GM21381 (cell line): ENCODE data around the gene GYPB.
"Not testable (repeated sequence)": the region's sequence is repeated elsewhere in the genome, so short reads cannot be mapped to it uniquely, and the experiment has no call there.

ENCODE experiments used
- ATAC-seq: cut with Tn5 transposase; IDR thresholded peaks from one replicate; pipeline ENCODE4 v1.9.1; 2021; ENCODE audit warnings: mild to moderate bottlenecking, moderate library complexity; ENCODE audit not compliant: unreplicated experiment

GYPB gene

DNA sequence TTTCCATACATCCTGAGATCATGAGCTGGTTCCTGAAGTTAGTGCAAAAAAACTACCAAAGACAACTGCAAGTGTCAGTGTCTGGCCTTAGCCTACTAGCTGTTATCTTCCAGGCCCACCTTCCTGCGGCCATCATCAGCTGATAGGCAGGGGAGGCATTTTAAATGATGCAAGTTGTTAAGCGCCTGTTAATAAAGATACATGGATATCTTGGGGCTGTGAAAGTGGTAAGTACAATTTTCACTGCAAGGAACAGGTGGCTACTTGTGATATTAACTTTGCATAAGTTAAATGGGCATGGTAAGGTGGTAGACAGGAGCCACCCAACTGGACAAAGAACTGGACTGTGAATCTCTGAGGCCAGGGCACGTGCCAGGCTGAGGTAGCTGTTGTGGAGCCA lies at the start of gene GYPB:
GYPB (minus strand) TSS at position 104 of the 400 bp plus-strand sequence; CDS start at position 11, 93 bp downstream.
- not testable (repeated sequence) for ATAC-seq

DNA sequence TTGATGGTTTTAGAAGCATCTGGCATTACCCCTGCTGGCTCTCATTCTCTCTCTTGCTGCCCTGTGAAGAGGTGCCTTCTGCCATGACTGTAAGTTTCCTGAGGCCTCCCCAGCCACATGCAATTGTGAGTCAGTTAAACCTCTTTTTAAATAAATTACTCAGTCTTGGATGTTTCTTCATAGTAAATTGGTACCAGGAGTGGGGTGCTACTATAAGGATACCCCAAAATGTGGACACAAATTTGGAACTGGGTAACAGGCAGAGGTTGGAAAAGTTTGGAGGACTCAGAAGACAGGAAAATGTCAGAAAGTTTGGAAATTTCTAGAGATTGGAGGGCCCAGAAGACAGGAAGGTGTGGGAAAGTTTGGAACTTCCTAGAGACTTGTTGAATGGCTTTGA lies 42.4 kb upstream of the GYPB start:
- not testable (repeated sequence) for ATAC-seq

DNA sequence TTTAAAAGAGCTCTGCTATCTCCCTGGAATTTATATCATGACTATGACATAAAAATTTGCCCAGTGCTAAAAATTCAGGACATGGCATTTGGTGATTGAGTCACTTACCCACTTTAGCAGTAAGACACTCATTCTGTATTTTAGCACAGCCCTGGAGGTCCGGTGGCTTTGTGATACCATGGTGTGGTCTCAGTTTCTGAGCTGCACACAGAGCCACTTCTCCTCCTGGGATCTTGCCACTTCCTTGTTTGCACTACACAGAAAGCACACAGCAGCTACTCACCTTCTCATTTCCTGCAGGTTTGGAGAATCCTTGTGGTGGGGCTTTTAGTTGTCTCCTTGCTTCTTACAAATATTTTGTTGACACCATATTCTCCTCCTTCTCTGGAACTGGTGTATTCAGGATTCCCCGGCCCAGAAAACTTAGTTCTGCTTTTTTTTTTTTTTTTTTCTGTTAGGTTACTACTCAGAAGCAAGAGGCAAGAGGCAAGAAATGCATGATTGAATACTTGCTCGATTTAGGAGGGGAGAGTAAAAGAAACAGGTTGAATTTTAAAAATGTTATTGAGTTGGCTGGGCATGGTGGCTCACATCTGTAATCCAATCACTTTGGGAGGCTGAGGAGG lies 41.2 kb upstream of the GYPB start:
- ATAC-seq, result not testable (repeated sequence)

DNA sequence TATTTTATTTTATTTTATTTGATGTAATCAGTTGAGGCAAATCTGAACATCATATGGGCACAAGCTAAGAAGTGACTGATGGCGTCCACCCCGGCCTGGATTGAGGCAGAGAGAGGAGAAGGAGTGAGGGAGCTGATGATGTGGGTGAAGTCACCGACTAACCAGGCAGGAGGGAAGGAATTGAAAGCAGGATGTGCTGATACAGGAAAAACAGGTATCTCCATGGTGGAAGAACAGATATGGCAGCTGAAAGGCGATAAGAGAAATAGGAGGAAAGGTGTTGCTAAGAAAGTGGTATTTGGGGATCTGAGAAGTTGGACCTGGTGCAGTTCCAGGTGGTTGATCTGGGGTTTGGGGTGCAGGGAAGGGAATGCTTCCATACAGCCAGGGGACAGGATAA lies 37.6 kb upstream of the GYPB start:
- ATAC-seq, result no peak

DNA sequence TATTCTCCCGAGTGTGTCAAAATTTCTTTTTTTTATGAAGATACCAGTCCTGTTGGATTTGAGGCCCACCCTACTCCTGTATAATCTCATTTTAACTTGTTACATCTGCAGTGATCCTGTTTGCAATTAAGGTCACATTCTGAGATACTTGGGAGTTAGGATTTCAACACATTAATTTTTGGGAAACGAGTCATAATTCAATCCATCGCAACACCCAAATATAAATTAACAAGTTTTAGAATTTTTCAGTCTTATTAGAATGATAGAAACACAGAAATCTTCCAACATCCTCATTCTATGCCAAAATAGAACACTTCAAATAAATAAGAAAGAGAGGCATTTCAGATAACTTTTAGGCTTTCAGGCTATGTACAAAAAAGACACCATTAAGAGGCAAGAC lies 36.2 kb upstream of the GYPB start:
- not testable (repeated sequence) for ATAC-seq

DNA sequence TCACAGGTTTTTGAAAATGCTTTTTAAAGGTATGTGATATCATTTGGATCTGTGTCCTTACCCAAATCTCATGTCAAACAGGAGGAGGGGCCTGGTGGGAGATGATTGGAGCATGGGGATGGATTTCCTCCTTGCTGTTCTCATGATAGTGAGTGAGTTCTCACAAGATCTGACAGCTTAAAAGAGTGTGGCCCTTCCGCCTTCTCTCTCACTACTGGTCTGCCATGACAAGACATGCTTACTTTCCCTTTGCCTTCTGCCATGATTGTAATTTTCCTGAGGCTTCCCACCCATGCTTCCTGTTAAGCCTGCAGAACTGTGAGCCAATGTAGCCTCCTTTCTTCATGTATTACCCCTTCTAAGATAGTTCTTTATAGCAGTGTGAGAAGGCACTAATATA lies 32.3 kb upstream of the GYPB start:
- not testable (repeated sequence) for ATAC-seq

DNA sequence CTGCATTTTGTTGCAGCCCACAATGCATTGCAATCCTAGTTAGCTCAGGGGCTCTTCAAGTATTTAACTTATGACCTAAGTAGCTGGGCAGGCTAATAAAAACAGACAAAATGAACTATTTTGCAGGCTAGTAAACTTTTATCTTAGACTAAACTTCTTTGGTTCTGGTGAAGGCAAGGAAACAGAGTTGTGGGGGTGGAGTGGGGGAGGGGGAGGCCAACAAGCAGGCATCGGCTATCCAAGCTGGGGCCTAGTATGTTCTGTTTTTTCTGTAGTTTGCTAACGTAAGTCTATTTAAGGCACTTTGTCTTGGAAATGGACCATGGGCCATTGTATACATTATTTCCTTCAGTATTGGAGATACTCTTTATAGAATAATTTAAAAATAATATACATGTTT lies 31.5 kb upstream of the GYPB start:
- not testable (repeated sequence) for ATAC-seq

DNA sequence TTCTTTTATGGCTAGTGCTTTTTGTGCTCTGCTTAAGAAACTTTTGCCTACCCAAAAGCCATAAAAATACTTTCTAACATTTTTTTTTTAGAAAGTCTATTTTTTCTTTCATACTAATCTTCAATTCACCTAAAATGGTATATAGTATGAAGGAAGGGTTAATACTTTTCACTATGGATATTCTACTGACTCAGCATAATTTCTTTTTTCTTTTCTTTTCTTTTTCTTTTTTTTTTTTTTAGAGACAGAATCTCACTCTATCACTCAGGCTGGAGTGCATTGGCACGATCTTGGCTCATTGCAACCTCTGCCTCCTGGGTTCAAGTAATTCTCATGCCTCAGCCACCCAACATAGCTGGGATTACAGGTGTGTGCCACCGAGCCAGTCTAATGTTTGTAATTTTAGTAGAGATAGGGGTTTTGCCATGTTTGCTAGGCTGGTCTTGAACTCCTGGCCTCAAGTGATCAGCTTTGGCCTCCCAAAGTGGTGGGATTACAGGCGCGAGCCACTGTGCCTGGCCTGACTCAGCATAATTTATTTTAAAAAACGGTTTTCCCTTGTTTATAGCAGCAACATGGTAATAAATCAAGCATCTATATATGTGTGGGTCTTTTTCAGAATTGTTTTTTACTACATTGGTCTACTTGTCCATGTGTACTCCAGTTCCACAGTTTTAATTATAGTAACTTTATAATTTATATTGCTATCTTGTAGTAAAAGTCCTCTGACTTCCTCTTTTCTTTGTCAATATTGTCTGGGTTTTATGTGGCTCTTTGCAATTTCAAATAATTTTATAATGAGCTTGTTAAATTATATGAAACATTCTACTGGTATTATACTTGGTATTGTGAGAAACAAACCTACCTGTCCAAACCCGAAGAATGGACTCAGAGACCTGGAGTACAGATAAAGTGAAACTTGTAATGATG lies 30.6 kb upstream of the GYPB start:
- not testable (repeated sequence) for ATAC-seq

DNA sequence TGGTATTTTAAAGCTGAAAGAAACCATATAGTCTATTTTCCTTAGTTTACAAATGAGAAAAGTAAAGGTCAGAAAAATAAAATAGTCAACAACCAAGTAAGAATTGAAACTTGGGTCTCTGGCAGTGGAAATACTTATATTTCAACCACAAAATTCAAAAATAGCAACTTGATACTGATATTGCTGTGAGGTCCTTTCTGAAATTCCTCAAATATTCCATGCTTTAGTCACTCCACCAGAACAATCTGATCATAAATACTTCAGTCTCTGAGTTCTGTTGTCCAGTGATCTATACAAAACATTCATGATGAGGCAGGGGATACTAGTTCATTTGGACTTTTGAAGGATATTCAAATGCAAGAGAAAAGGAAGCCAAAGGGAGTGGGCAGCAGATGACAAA lies 25.8 kb upstream of the GYPB start:
- ATAC-seq, result not testable (repeated sequence)

DNA sequence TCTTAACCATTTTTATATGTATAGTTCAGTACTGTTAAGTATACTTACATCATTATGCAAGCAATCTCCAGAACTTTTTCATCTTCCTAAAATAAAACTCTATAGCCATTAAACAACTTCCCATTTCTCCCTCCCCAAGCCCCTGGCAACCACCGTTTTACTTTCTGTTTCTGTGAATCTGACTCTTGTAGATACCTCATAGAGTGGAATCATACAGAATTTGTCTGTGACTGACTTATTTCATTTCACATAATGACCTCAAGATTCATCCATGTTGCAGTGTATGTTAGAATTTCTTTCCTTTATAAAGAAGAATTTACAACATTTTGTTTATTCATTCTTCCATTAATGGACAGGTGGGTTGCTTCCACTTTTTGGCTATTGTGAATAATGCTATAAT lies 13.4 kb upstream of the GYPB start:
- ATAC-seq, result not testable (repeated sequence)

DNA sequence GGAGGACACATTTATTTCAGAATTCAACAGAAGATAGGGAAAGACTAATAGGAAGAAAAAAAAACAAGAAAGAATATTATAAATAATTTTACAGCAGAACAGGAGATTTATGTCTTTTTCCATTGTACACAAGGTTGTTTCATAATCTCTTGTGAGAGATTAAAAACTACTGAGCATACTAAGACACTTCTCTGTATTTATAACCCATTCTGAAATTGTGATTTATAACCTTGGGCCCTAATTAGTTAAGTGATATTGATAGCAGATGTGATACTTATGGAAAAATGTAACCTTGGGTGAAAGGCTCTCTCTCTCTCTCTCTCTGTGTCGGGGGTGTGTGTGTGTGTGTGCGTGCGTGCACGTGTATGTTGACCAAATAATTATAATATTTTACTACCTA lies 12.7 kb upstream of the GYPB start:
- ATAC-seq, result not testable (repeated sequence)

DNA sequence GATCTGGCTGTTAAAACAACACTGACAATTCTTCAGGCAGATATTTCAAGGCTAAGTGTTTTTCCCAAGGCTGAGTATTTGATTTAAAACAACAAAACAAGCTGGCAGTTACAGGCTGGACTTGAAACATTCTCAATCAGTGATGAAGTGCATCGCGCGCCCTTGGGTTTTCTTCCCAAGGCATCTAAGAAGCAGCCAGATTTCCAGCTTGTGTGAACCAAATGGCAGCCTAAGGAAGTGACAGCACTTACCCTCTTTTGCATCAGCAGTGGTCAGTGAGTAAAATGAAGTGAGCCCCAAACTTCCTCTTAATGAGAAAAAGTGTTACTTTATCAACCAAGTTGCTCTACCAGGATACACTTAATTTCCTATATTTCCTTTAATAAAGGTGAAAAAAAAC lies 12.2 kb upstream of the GYPB start:
- ATAC-seq, result not testable (repeated sequence)

DNA sequence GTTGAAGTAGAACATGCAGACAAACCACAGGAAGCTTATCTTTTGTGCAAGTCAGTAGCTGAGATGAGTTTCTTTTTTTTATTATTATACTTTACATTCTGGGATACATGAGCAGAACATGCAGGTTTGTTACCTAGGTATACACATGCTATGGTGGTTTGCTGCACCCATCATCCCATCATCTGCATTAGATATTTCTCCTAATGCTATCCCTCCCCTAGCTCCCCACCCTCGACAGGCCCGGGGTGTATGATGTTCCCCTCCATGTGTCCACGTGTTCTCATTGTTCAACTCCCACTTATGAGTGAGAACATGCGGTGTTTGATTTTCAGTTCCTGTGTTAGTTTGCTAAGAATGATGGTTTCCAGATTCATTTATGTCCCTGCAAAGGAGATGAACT lies 11.5 kb upstream of the GYPB start:
- ATAC-seq, result not testable (repeated sequence)

DNA sequence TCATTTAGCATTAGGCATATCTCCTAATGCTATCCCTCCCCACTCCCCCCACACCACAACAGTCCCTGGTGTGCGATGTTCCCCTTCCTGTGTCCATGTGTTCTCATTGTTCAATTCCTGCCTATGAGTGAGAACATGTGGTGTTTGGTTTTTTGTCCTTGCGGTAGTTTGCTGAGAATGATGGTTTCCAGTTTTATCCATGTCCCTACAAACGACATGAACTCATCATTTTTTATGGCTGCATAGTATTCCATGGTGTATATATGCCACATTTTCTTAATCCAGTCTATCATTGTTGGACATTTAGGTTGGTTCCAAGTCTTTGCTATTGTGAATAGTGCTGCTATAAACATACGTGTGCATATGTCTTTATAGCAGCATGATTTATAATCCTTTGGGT lies 7.5 kb upstream of the GYPB start:
- not testable (repeated sequence) for ATAC-seq

DNA sequence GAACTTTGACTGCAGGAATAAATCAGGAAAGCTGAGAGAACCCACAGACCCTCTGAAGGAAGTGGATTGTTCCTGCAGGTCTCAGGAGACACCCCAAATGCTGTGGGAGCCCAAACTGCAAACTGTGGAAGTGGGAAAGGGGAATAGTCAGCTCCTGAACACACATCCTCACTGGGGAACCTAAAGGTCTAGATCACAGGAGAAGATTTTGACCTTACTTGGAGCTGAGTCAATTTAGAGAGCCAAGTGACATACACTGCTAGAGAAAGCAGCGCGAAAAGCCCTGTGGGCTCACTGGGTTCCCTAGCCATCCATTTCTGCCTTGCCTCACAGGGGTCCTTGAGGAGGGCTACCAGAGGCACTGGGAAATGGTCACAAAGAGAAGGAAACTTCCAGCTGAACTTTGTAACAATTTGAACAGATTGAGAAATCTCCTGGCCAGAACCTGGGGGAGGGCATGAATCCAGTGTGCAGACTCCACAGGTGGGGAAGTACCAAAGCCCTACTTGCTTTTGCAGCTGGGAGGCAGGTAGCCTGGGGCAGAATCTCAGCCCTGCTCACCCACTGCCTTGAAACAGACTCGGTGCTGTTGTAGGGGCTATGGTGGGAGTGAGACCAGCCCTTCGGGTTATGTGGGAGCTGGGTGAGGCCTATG lies 5.3 kb upstream of the GYPB start:
- not testable (repeated sequence) for ATAC-seq

DNA sequence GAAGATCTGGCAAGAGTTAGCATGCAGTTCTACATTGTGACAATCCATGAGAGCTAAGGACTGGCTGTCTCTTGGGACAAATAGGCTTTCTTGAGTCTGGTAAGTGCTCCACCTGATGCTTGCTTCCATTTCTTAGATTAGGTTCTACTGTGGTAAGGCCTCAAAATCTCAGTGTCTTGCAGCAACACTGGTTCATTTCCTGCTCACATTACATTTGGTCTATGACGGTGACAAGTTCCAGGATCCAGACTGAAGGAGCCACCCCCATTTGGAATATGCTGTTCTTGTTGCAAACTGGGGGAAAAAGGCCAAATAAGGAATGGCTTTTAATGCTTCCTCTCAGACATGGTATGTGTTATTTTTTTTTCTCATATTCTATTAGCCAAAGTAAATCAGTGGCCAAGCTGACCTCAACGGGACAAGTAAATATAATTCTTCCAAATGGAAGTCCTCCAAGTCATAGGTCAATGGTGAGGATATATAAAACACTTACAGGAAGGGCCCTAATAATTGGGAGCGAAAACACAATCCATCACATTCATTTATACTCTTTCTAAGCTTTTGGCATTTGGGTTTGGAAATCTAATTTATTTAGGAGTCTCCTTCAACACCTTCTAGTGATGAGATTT lies 3.7 kb upstream of the GYPB start:
- ATAC-seq, result not testable (repeated sequence)

DNA sequence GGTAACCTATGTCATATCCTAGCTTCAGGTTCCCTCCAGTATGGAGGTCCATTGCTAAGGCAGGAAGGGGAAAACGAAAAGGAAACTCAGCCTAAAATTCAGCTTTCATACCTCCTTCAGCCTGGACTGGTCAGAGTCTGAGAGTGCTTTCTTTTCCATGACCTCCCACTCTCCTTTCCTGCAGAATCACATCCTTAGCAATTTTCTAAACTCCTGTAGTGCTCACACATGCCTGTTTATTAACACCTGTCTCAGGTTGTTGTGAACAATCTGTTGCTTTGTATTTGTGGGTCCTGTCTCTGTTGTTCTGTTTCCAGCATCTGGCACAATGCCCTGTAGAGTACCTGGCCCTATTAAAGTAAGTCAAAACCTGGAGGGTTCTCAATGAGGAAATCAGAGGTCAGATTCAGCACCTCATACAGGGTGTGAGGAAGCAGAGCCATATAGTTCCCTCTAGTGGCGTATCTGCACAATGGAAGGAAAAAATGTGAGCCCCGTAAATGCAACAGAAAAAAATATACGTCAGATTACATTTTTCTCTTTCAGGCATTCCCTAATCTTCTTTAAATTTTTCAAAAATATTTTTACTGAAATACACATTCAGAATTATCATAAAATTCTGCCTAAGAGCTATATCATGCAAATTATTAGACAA lies 2.3 kb upstream of the GYPB start:
- peak; percentile 81 for ATAC-seq

DNA sequence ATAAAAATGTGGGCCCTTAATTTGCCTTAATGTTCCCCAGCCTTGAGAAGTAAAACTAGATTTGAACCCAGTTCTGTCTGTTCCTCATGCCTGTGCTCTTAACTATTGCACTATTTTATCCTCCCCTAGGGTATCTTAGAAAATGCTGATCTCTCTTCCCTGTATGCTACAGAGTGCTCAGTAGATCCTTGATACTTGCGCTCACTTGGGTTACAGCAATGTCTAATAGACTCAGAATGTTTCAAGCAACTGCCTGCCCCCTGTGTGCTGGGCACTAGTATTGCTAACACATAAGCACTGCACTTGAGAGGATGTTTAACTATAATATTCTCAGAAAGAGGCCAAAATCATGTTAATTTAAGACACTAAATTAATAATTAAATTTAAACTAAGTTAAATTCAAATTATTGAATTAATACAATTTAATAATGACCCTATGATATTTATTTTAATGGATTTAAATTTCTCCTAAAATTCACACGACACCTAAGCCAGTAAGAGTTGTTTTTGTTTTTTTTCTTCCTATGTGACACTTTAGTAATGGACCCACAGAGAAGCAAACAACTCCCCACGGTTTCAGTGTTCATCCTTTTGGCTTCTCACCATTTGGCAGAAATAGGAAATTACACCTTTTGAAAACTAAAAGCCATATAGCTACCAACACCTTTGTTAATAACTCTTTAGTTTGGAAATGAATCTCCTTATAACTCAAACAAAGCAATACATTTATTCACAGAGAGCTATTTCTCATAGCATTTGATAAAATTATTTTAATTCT lies 768 bp downstream of the GYPB start:
- ATAC-seq, result not testable (repeated sequence)

DNA sequence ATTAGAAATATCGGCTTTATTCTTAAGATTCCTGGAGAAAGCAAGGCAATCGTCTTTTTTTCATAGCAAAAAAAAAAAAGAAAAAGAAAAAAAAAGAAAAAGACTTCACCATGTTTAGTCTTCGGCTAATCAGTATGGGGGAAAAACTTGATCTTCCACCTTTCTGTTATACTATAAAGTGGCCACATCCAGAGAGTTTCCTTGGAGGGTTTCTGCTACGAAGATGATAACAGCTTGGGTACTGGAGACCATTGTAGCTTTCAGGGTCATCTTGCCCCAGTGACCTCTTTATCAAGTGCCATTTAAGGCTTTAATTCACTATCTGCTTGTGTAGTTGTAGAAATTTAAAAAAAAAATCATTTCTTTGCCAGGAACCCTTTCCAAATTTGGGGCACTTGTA lies 1.9 kb downstream of the GYPB start:
- not testable (repeated sequence) for ATAC-seq
